ENCODE data around the gene CAND1.
"Not testable (repeated sequence)": the region's sequence is repeated elsewhere in the genome, so short reads cannot be mapped to it uniquely, and the experiment has no call there.

The CAND1 gene

DNA sequence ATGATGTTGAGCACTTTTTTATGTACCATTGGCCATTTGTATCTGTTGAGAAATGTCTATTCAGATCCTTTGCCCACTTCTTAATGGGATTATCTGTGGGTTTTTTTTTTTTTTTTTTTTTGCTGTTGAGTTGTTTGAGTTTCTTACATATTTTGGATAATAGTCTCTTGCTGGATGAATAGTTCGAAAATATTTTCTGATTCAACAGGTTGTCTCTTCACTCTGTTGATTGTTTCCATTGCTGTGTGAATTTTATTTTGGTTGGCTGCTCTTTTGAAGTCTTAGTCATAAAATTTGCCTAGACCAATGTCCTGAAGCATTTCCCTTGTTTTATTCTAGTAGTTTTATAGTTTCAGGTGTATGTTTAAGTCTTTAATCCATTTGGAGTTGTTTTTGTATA, 64.5 kb downstream of the CAND1 start:
- no peak for TF ChIP-seq CTCF (conservative IDR thresholded peaks at IDR 0.05)
- no peak overlapping the region for H3K27ac ChIP-seq

DNA sequence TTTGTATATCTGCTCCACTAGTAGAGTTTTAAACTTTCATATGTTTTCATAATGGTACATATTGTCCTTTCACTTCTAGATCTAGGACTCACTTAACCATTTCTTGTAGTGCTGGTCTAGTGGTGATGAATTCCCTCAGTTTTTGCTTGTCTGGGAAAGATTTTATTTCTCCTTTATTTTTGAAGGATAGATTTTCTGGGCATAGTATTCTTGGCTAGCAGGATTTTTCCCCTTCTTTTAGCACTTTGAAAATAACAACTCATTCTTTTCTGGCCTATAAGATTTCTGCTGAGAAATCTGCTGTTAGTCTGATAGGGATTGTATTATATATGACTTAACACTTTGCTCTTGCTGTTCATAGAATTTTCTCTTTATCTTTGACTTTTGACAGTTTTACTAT, 69.3 kb downstream of the CAND1 start:
- H3K27ac ChIP-seq, result no peak overlapping the region
- TF ChIP-seq CTCF (conservative IDR thresholded peaks at IDR 0.05), result no peak

- no peak overlapping the region for H3K27ac ChIP-seq
- TF ChIP-seq CTCF (conservative IDR thresholded peaks at IDR 0.05), result no peak
Measured at GRCh38 chr12:67339530-67339929, 70.4 kb downstream of the CAND1 start.

GRCh38 chr12:67341086-67341485, 71.9 kb downstream of the CAND1 start:
- H3K27ac ChIP-seq, result not testable (repeated sequence)

GRCh38 chr12:67344979-67345710, 76.0 kb downstream of the CAND1 start:
- TF ChIP-seq CTCF (conservative IDR thresholded peaks at IDR 0.05), result no peak

DNA sequence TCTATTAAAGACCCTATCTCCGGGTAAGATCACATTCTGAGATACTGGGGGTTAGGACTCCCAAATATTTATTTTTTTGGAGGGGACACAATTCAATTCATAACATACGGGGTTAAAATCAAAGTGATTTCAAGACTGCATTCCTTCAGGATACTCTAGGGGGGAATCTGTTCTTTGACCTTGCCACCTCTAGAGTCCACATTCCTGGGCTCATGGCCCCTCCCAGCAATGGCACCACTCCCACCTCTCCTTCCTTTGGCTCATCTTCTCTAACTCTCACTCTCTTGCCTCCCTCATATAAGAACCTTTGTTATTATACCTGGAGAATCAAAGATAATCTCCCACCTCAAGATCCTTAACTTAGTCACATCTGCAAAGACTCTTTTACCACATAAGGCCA, 79.5 kb downstream of the CAND1 start:
- H3K27ac ChIP-seq, result no peak overlapping the region
- no peak for TF ChIP-seq CTCF (conservative IDR thresholded peaks at IDR 0.05)

More at GRCh38 chr12:67344979-67345710, 76.0 kb downstream of the CAND1 start:
- H3K27ac ChIP-seq, result no peak overlapping the region

DNA sequence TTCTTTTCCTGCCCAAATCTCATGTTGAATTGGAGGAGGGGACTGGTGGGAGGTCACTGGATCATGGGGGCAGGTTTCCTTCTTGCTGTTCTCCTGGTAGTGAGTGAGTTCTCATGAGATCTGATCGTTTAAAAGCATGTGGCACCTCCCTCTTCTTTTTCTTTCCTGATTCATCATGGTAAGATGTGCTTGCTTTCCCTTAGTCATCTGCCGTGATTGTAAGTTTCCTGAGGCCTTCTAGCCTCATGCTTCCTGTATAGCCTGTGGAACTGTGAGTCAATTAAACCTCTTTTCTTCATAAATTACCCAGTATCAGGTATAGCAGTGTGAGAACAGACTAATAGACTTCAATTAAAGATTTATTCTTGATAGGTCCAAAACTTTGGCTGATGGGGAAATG, 83.5 kb downstream of the CAND1 start:
- no peak for TF ChIP-seq CTCF (conservative IDR thresholded peaks at IDR 0.05)
- no peak overlapping the region for H3K27ac ChIP-seq

DNA sequence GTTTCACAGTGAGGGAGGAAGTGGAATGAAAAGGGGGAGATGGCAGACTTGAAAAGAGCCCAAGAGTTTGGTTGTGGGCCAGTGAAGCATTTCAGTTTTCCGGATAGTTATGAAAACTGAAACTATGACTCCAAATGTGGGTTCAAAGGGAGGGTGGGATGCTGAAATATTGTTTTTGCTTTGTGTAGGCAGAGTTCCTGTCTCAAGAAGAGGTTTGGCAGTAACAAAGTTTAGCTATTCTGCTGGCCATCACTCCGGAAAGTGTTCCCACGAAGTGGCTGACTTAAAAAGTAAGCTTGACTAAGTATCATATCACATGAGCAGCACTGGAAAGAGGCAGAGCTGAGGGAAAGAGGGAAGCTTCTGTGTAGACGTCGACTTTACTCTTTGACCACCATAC, 85.2 kb downstream of the CAND1 start:
- H3K27ac ChIP-seq, result no peak overlapping the region
- no peak for TF ChIP-seq CTCF (conservative IDR thresholded peaks at IDR 0.05)

All from VCaP (cell line).